NCI-H146 (cell line): ENCODE results near the gene LIAS.
"Not testable (repeated sequence)": the region's sequence is repeated elsewhere in the genome, so short reads cannot be mapped to it uniquely, and the experiment has no call there.

Experiments used
- DNase-seq: peaks from one replicate; lab custom pipeline; 2025; lab: John Stamatoyannopoulos, UW

LIAS gene

DNA sequence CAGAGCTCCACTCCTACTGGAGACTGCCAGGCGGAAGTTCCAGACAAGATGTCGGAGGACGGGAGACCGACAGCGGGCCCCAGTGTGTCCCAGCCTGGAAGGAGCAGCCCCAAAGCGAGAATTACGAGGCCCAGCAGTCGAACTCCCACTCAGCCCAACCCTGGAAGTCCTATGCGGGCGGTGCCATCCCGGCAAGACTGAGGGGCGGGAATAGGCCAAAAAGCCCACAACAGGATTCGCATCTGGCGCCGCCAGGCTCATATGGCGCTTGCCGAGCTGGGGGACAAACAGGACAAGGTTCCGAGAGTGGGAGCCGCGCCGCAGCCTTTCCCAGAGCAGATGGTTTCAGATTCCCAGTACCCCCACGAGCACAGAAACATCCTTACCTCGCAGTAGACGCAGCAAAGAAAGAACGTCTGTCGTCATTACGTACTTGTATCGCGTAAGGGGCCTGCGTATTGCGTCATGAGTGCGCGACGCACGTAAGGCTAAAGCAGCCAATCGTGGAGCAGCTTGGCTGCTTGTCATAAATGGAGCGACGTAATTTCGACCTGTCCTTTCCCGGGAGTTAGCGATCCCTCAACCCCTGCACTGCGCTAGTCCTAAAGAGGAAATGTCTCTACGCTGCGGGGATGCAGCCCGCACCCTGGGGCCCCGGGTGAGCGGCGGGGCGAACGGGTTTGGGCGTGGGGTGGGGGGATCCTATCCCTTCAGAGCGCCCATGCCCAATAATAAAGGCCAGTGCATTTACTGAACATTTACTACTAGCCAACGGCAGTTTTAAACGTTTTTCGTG lies at the start of gene LIAS, which contains the start of gene RPL9:
TSS of gene LIAS (plus strand) at position 552 of the 796 bp plus-strand sequence. CDS start at position 614, 62 bp downstream.
TSS of gene RPL9 (minus strand) at position 418 of the 796 bp plus-strand sequence. CDS start 483 bp downstream, outside the sequence.
- DNase-seq: peak; percentile 98

DNA sequence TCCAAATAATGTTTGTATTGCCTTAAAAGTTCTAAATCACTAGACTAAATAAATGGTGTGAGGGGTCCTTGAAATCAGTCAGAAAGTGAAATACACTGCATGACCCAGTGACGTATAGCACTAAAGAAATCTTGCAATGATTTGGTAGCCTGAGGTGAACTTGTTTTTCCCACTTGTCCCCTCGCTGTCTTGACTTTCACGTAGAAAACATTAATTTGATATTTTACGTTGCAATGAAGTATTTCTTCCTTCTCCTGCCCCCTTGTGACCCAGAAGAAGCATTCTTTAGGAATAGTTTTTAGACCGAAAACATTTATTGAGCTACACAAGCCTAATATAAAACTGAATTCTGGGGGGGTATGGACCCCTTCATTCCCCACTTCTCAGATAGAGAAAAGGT lies 48.4 kb upstream of the LIAS start:
- no peak for DNase-seq

DNA sequence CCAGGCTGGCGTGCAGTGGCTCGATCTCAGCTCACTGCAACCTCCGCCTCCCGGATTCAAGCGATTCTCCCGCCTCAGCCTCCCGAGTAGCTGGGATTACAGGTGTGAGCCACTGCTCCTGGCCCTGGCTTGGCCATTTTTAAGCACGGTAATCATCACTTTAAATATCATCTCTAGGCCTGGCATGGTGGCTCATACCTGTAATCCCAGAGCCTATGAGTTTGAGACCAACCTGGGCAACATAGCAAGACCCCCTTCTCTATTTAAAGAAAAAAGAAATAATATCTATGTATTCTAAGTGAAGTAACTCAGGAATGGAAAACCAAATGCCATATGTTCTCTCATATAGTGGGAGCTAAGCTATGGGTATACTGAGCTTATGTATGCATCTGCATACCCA lies 47.3 kb upstream of the LIAS start:
- DNase-seq: not testable (repeated sequence)

DNA sequence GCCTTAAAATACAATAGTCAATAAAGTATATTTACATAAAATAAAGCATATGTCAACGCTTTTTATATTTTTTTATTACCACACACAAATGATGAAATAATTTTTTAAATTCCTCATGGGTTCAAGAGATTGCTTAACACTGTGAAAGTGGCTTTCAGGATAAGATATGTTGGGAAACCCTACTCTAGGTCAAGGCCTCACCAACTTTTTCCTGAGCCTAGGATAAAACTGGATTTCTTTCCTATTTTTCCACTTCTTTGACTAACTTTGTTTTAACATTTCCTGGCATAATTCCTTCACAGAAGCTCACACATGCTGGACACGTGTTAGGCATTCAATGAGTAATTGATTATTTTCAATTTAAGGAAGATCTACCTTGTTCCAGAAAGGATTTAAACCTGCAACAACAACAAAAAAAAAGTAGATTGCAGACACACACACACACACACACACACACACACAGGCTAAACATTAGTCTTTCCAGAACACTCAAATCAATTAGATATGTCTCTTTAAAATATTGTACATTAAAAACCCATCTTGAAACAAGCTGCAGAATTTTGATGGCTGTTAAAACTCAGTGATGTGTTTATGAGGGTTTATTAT lies 43.1 kb upstream of the LIAS start:
- no peak for DNase-seq

DNA sequence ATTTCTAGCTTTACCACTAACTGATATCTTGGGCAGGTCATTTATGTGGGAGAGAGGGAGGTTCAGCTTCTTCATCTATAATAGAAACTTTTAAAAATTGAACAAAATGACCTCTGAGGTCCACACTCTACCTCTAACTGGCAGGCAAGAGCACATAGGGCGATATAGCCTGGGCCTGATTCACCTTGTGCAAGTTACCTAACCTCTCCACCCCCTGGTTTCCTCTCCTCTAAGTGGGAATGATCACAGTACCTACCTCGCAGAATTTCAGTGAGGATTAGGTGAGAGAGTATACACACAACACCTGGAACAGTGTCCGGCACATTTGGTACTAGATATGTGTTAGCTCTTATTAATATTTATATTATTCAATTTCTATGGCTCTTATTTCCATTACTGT lies 36.6 kb upstream of the LIAS start:
- DNase-seq: no peak

DNA sequence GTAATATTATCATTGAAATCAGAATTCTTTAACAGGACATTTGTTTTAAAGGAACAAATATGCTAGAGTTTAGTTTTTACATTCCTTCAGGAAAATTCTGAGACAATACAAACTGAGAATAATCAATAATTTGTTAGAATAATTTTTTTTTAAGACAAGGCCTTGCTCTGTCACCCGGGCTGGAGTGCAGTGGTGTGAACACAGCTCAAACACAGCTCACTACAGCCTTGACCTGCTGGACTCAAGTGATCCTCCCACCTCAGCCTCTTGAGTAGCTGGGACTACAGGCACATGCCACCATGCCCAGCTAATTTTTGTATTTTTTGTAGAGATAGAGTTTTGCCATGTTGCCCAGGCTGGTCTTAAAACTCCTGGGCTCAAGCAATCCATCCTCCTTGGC lies 33.6 kb upstream of the LIAS start:
- DNase-seq: not testable (repeated sequence)

DNA sequence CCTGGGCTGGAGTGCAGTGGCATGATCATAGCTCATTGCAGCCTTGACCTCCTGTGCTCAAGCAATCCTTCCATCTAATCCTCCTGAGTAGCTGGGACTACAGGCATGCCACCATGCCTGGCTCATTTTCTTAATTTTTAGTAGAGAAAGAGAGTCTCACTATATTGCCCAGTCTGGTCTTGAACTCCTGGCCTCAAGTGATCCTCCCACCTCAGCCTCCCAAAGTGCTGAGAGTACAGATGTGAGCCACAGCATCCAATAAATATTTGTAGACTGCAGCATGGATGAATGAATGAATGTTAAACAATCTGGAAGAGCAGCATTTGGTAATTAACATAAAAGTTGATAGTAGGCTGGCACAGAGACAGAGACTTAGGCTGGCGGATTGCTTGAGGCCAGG lies 32.1 kb upstream of the LIAS start:
- DNase-seq: no peak

DNA sequence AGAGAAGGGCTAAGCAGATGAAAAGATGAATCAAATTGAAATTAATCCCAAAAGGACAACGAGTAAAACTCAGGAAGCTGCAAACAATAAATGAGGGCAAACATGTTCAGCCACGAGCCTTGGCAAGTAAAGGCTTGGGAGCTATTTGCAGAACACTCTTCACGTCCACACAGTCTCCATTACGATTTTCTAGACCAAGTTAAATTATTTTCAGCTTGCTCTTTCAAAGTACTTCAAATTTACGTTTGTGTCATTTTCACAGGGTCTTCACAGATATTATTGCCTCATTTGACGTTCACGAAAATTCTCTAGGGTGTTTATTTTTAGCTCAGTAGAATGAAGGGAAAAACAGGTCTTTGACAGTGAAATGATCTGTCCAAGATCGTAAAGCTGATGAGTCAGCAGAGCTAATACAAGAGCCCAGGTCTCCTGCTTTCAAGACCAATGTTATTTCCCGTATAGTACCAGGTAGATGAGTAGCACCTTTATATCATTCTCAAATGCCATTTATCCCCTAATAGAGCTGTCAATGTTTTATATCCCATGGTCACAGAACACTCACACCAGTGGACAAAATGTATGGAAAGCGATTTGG lies 31.2 kb upstream of the LIAS start:
- no peak for DNase-seq

DNA sequence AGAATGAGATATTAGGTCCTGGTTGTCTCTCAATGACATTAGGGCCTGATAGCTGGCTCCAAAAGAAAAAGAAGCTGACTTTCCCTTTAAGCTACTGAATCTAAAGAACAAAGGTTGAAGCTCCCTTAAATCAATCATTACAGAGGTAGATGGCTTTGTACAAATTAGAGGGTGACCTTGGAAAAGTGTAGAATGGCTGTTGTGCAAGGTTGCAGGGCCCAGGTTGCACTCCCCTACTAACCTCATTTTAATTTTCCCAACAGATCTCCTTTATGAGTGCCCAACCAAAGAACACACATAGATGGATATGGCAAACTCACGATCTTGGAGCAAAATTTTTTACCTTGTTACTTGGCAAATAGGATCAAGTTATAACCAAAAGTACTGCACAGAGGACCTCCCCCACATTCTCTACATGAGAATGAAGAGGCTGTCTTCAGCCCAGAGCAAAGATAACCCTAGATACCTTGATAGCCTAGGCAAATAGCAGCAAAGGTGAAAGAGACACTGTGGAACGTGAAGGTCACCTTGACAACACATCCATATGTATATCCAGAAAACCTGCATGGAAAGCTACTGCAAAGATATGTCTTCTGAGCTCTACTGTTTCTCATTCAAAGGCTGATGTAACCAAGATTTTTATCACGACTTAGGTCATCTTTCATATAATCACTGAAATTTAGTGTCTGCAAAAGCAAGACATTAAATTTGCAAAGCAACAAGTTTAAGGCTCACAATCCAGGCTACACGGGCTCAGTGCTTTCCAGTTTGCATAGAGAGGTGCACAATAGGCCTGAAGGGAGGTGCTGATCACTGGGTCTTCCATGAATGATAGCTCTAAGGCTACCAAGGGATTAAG lies 29.2 kb upstream of the LIAS start:
- no peak for DNase-seq

DNA sequence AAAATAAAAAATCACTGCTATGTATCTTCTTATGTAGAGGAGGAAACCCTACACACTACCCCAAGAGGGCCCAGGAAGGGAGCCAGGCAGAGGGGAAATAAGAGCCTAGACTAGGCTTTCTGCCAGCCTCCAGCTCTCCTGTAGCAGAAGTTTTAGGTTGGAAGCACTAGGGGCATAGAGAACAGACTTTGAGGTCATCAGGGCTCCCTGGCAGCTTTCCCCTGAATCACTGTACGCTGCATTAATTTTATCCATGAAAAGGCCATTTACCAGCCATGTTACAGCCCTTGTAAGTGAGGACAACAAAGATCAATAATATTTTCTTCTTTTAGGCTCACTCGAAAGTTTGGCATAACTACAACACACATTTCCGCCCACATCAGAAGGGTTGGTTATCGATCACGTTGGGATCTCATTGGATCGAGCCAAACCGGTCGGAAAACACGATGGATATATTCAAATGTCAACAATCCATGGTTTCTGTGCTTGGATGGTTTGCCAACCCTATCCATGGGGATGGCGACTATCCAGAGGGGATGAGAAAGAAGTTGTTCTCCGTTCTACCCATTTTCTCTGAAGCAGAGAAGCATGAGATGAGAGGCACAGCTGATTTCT lies 24.9 kb upstream of the LIAS start:
- DNase-seq: no peak

DNA sequence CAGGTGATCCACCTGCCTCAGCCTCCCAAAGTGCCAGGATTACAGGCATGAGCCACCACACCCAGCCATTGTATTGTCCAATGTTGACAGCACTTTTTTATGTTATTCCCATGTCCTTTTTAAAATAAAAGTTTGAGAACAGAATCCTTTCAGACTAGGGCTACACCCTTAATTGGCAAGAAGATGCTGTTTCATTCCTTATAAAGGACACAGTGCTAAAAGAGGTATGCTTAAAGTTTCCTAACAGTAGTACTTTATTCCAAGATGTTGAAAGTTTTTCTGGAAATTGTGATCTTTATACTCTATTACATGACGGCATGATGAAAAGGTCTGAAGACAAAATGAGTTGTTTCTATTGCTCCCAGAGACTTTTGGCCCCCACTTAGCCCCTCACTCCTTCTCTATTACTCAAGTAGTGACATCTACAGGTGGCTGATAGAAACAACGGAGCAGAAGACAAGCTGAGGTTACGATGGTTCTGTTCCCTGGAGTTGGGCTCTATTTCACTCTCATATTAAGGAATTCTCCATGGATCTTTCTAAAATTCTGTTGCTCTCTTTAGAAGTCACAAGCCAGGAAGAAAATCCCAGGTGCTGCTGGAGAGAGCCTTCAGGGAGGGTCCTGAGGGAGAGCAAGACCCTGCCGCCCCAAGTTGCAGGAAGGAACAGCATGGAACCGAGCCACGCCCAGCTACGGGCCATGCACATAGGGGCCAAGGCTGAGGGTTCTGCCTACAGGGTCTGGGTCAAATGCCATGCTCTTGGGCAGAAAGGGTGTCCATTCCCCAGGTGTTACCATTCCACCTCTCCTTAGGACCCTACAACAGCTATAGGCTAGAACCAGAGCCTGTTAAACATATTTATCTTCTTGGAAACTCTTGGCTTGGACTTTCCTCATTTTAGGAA lies 22.9 kb upstream of the LIAS start:
- DNase-seq: no peak

DNA sequence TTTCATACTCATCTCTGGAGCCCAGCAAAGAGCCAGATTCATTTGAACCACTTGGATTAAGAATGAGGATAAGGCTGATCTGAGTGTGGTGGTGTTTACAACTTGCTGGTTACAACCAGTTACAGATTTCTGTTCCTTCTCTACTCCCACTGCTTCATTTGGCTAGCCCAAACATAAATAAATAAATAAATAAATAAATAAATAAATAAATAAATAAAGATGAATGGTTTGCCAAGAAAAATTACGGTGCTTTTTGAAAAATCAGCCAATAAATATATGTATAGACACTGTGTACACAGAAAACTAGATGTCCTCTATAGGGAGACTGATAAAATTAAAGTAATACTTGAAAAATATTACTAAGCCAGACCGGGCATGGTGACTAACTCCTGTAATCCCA lies 17.3 kb upstream of the LIAS start:
- no peak for DNase-seq

DNA sequence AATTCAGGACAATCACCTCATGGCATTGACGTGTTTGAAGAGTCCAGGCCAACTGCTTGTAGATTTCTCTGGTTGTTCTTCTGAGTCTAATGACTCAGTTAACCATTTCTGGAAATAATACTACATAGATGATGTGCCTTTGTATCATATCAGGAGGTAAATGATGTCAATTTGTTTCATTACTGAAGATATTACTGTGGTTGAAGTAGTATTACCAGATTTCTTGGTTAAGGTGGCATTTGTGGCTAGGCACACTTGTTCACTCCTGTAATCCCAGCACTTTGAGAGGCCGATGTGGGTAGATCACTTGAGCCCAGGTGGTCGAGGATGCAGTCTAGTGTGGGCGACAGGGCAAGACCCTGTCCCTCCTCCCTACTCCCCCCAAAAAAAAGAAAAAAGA lies 15.9 kb upstream of the LIAS start:
- no peak for DNase-seq

DNA sequence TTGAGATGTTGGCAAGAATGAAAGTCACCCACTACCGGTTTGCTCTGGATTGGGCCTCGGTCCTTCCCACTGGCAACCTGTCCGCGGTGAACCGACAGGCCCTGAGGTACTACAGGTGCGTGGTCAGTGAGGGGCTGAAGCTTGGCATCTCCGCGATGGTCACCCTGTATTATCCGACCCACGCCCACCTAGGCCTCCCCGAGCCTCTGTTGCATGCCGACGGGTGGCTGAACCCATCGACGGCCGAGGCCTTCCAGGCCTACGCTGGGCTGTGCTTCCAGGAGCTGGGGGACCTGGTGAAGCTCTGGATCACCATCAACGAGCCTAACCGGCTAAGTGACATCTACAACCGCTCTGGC lies 12.4 kb upstream of the LIAS start:
- DNase-seq: no peak

DNA sequence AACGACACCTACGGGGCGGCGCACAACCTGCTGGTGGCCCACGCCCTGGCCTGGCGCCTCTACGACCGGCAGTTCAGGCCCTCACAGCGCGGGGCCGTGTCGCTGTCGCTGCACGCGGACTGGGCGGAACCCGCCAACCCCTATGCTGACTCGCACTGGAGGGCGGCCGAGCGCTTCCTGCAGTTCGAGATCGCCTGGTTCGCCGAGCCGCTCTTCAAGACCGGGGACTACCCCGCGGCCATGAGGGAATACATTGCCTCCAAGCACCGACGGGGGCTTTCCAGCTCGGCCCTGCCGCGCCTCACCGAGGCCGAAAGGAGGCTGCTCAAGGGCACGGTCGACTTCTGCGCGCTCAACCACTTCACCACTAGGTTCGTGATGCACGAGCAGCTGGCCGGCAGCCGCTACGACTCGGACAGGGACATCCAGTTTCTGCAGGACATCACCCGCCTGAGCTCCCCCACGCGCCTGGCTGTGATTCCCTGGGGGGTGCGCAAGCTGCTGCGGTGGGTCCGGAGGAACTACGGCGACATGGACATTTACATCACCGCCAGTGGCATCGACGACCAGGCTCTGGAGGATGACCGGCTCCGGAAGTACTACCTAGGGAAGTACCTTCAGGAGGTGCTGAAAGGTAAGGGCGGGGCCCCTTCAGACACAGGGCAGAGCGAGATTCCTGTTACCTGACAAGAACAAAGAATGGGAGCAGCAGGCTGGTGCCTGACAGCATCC lies 11.8 kb upstream of the LIAS start:
- DNase-seq: no peak

DNA sequence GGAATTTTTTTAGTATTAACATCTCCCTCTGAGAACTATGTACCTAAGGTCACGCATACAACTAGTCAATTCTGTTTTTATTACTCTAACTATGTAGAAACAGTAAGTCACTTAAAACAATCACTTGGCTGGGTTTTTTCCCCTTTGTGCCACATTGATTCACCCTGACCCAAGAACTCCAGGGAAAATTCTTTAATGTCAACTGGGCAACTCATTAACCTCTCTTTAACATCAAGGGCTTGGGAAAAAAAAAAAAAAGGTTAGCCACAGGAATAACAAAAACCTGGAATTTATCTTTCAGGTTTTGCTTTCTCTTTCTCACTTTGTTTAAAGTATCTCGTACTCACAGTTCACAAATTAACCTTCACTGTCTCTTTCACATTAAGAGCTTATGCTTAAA lies 8.2 kb upstream of the LIAS start:
- DNase-seq: no peak

DNA sequence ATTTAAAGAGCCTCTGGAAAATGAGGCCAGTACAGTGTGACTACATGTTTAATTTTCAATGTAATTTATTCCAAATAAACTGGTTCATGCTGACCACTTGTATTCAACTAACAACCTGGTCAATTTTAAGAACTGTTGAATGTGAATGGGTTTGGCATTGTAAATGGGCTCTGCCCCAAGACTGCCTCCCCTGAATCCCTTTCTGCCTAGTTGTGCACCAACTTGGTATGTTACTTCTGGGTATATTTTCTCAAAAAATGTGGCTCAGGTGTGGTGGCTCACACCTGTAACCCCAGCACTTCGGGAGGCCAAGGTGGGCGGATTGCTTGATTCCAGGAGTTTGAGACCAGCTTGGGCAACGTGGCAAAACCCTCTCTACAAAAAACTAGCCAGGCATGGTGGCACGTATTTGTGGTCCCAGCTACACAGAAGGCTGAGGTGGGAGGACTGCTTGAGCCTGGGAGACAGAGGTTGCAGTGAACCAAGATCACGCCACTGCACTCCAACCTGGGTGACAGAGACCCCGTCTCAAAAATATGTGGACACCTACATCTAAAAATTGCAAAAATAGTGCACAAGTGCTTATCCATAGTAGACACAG lies 7.3 kb upstream of the LIAS start:
- DNase-seq: no peak

DNA sequence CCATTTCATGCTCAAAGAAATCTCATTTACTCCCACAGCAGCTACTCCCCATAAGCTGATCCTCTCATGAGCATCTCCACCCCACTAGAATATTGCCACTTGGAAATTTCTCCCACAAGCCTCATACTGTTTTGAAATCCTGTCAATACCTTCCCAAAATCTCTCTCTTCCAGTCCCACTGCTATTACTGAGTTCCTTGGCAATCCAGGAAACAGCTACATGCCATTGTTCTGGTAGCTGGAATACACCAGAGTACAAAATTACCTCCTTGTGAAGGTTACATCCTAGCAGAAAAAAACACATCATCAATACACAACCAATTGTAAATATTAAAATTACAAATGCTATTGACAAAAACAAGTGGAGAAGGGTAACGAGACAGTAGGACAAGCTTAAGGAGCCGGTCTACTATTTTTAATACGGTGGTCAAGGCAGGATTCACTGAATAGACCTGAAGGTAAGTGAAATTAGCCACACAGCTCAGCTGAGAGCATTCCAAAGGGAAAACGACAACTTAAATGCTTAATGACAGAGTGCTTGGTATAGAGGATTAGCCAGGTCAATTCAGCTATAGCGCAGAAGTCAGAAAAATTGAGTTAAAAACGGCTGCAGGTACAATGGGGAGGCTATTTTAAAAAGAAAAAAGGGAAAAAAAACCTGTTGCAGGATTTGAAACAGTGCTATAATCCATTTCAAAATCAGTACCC lies 6.5 kb upstream of the LIAS start:
- DNase-seq: no peak
